Urinary bladder (tissue), 4 donors: Measurements from ENCODE around the gene ARL14EP. TPM values are rescaled to one million over a fixed set of nuclear protein-coding genes. Genes with fewer than 3 reads are reported as not detected.

Experiments
- DNase-seq: peaks from one replicate; pipeline ENCODE4 v3.0.0-alpha.2; 2015; ENCODE audit errors: extremely low spot score
- H3K27ac ChIP-seq: one replicate; pipeline ENCODE4 v1.5.1; 2013; ENCODE audit warnings: low read depth, mild to moderate bottlenecking, moderate library complexity
- H3K36me3 ChIP-seq: one replicate; pipeline ENCODE4 v1.6.1; 2013; ENCODE audit warnings: mild to moderate bottlenecking, moderate library complexity; ENCODE audit not compliant: insufficient read depth
- H3K4me1 ChIP-seq: one replicate; pipeline ENCODE4 v1.6.1; 2013; ENCODE audit warnings: mild to moderate bottlenecking, moderate library complexity; ENCODE audit not compliant: insufficient read depth
- H3K4me3 ChIP-seq: one replicate; pipeline ENCODE4 v1.5.1; 2013; ENCODE audit warnings: low read depth, low read length
- WGBS: extraction: QIAGEN DNeasy Blood & Tissue Kit; methylation state at CpG from one replicate; pipeline ENCODE4 v1.1.7; 2013; 5-methylcytosine and 5-hydroxymethylcytosine counted together
- polyA plus RNA-seq: library from polyadenylated mRNA; stranded (reverse); fragments of 200-250 nt; gene quantifications from one replicate; pipeline ENCODE4 v1.2.3, GENCODE V29; 2013
- total RNA-seq: library from RNA; depleted of rRNA; stranded (reverse); fragments of >200 nt; gene quantifications from one replicate; pipeline ENCODE4 v1.2.3, GENCODE V29; 2014
- donor health status: healthy with polysubstance abuse.
- donor health status: healthy.

Gene ARL14EP
- total RNA-seq (43.7 TPM), polyA plus RNA-seq (18.7 TPM)

- H3K27ac ChIP-seq = peak within 1 kb of the TSS; percentile 53
- peaks cover 3% of the 10 kb centered on the region for H3K36me3 ChIP-seq
- H3K4me1 ChIP-seq = no peaks in the 10 kb centered on the region
- DNase-seq = peak; percentile 91
- WGBS = under 1% methylated on average over 51 of the region's 51 CpGs
- peak within 1 kb of the TSS; percentile 75 for H3K4me3 ChIP-seq
Observed at GRCh38 chr11:30322826-30323710, at the start of gene ARL14EP. TSS of gene ARL14EP (plus strand) at chr11:30323104. CDS start at chr11:30330949, 7,845 bp downstream.

GRCh38 chr11:30277176-30277575 lies 45.7 kb upstream of the ARL14EP start:
- no peak overlapping the region for H3K4me3 ChIP-seq
- no peaks in the 10 kb centered on the region for H3K4me1 ChIP-seq
- no peak overlapping the region for H3K27ac ChIP-seq
- H3K36me3 ChIP-seq = no peaks in the 10 kb centered on the region
- DNase-seq = no peak

DNA sequence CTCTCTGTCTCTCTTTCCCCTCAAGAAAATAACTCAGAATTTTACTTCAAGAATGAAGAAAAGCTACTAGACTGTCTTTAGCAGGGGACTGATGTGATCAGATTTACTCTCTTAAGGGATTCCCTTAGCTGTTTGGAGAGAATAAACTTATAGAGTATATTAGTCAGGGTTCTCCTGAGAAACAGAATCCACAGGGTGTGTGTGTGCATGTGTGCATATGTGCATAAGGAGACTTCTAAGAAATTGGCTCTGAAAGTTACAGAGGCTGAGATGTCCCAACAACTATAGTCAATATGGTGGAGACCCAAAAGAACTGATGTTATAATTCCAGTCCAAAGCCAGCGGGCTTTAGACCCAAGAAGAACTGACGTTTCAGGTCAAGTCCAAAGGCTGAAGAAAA lies 43.1 kb upstream of the ARL14EP start:
- Histone ChIP-seq H3K36me3 (no peaks in the 10 kb centered on the region), H3K4me1 (no peaks in the 10 kb centered on the region), H3K4me3 (no peak overlapping the region), H3K27ac (no peak overlapping the region)
- 82% methylated on average over 2 of the region's 2 CpGs for WGBS
- no peak for DNase-seq

- H3K36me3 ChIP-seq = no peaks in the 10 kb centered on the region
- H3K27ac ChIP-seq = no peak overlapping the region
- 74% methylated on average over 7 of the region's 7 CpGs for WGBS
- H3K4me3 ChIP-seq = no peak overlapping the region
- no peaks in the 10 kb centered on the region for H3K4me1 ChIP-seq
- no peak for DNase-seq
Observed at GRCh38 chr11:30281476-30282288, 41.2 kb upstream of the ARL14EP start.

GRCh38 chr11:30282289-30282631 lies 40.6 kb upstream of the ARL14EP start:
- Histone ChIP-seq H3K4me3 (no peak overlapping the region), H3K27ac (no peak overlapping the region), H3K36me3 (no peaks in the 10 kb centered on the region), H3K4me1 (no peaks in the 10 kb centered on the region)
- WGBS = 54% methylated on average over 3 of the region's 3 CpGs
- no peak for DNase-seq

- no peak for DNase-seq
- H3K4me3 ChIP-seq = no peak overlapping the region
- WGBS = 84% methylated on average over 3 of the region's 3 CpGs
Observed at GRCh38 chr11:30284836-30285235, 38.1 kb upstream of the ARL14EP start.

GRCh38 chr11:30285416-30286121 lies 37.3 kb upstream of the ARL14EP start:
- no peak overlapping the region for H3K27ac ChIP-seq
- H3K36me3 ChIP-seq = no peaks in the 10 kb centered on the region
- no peaks in the 10 kb centered on the region for H3K4me1 ChIP-seq
- no peak overlapping the region for H3K4me3 ChIP-seq
- 78% methylated on average over 3 of the region's 3 CpGs for WGBS
- DNase-seq = no peak

More at GRCh38 chr11:30284836-30285235, 38.1 kb upstream of the ARL14EP start:
- Histone ChIP-seq H3K4me1 (no peaks in the 10 kb centered on the region), H3K27ac (no peak overlapping the region), H3K36me3 (no peaks in the 10 kb centered on the region)

GRCh38 chr11:30291331-30291730 lies 31.6 kb upstream of the ARL14EP start:
- Histone ChIP-seq H3K27ac (no peak overlapping the region), H3K4me1 (no peaks in the 10 kb centered on the region), H3K36me3 (no peaks in the 10 kb centered on the region), H3K4me3 (no peak overlapping the region)
- no peak for DNase-seq
- 62% methylated on average over 4 of the region's 4 CpGs for WGBS

DNA sequence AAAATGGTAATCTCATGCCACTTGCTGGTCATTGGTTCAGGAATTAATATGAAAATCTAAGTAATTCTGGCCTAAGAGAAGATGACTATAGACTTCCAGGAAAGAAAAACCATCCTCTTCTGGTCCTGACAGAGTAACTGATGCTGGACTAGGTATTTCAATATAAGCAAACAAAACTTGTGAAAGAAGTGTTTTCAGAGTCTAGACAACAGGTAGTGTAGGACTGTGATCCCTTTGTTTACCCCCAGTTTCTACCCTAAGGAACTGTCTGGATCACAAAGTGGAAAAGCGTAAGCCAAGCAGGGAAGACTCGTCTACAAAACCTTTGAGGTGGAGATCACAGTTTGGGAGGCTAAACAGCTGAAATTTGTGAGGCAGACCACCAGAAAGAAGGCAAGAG lies 30.4 kb upstream of the ARL14EP start:
- Histone ChIP-seq H3K4me3 (no peak overlapping the region), H3K27ac (no peak overlapping the region), H3K4me1 (no peaks in the 10 kb centered on the region), H3K36me3 (no peaks in the 10 kb centered on the region)
- no peak for DNase-seq
- WGBS = 77% methylated on average over 2 of the region's 2 CpGs

DNA sequence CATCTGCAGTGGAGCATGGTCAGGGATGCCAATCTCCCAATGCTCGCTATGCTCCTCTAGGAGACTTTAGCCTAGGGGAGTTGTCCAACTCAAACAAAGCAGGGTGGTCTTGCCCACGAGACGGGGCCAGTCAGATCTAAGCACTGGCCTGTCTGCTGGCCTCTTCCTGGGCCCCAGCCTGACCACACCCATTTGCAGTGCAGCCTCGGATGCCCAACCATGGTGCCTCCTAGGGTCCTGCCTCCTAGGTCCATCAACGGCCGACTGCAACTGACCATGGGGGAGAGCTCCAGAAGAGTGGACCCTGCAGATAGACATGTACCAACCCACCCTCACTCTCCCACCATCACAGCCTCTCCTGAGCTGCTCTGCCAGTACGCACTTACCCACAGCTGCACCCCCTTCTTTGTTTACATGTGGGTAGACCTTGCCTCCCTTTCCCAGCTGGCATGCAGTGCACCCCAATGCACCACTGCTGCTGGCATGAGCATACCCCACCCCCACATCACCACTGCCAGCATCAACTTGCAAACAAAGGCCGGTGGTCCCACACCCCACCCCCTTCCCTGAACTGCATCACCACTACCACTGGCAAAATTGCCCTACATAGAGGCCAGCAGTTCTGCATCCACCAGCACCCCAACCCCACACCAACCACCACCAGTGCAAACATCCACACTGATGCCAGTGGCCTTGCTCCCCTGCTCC lies 27.6 kb upstream of the ARL14EP start:
- no peak for DNase-seq
- H3K27ac ChIP-seq = no peak overlapping the region
- H3K36me3 ChIP-seq = no peaks in the 10 kb centered on the region
- no peaks in the 10 kb centered on the region for H3K4me1 ChIP-seq
- H3K4me3 ChIP-seq = no peak overlapping the region
- 94% methylated on average over 8 of the region's 8 CpGs for WGBS

GRCh38 chr11:30304620-30305019 lies 18.3 kb upstream of the ARL14EP start:
- Histone ChIP-seq H3K4me3 (no peak overlapping the region), H3K36me3 (no peaks in the 10 kb centered on the region), H3K4me1 (no peaks in the 10 kb centered on the region), H3K27ac (no peak overlapping the region)
- WGBS = 96% methylated on average over 1 of the region's 1 CpG
- DNase-seq = no peak

DNA sequence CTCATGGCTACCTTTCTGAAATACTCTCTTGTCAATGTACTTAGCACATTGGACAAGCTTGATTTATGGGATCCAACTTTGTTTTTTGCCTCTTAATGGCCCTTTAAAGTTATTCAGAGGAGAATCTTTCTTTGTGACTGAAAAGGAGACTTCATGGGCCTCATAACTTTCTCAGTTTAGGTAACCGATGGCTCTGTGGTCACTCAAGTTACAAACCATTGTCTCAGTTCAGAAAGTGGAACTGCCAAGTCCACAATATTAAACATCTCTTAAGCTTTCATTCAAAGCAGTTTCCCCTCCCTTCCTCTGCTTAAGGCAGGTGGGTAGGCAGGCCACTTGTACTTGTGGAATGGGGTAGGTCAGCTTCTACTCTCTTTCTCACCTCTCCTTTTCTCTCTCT lies 12.3 kb upstream of the ARL14EP start:
- Histone ChIP-seq H3K4me1 (no peaks in the 10 kb centered on the region), H3K27ac (no peak overlapping the region), H3K4me3 (no peak overlapping the region), H3K36me3 (no peaks in the 10 kb centered on the region)
- 82% methylated on average over 1 of the region's 1 CpG for WGBS
- DNase-seq = no peak

DNA sequence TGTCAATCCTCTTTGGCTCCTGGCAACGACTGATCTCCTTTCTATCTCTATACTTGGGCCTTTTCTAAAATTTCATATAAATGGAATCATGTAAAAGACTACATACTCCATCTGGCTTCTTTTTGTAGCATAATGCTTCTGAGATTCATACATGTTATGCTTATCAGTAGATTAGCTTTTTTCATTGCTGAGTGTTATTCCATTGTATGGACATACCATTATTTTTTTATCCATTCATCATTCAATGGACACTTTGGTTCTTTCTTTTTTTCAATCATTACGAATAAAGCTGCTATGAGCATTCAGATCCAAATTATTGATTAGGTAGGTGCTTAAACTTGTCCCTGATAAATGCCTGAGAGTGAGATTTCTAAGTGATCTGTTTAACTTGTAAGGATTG lies 11.7 kb upstream of the ARL14EP start:
- no peaks in the 10 kb centered on the region for H3K36me3 ChIP-seq
- no peaks in the 10 kb centered on the region for H3K4me1 ChIP-seq
- 45% methylated on average over 2 of the region's 2 CpGs for WGBS
- H3K4me3 ChIP-seq = no peak overlapping the region
- H3K27ac ChIP-seq = no peak overlapping the region
- no peak for DNase-seq
